Astrocyte of the cerebellum (primary cell): ENCODE measurements around the gene HMG20A.
"Not testable (repeated sequence)": the region's sequence is repeated elsewhere in the genome, so short reads cannot be mapped to it uniquely, and the experiment has no call there.

Source experiments
- DNase-seq: peaks from one replicate; pipeline ENCODE4 v3.0.0-alpha.2; 2011; ENCODE audit warnings: low read depth
- H3K4me3 ChIP-seq: 2 replicates; pipeline ENCODE4 v1.5.1; 2011; ENCODE audit warnings: mild to moderate bottlenecking, low read depth, low read length, moderate library complexity
- CTCF ChIP-seq: IDR thresholded peaks from 2 replicates; pipeline ENCODE4 v1.5.1; 2012; ENCODE audit warnings: low read length, low read depth, moderate library complexity, mild to moderate bottlenecking; ENCODE audit errors: missing control alignments
- in situ Hi-C: cut with HindIII; loops from 2 replicates; pipeline ENCODE4 v1.10.0; 2017; ENCODE audit warnings: low sequenced_read_pairs

Gene HMG20A

GRCh38 chr15:77393471-77393840, 27.2 kb upstream of the HMG20A start:
- TF ChIP-seq CTCF: no peak
- no peak for DNase-seq
- H3K4me3 ChIP-seq: no peak overlapping the region
- in situ Hi-C loops: no loop called here

- in situ Hi-C loops: no loop called here
- no peak for DNase-seq
- no peak overlapping the region for H3K4me3 ChIP-seq
- TF ChIP-seq CTCF: no peak
Measured at GRCh38 chr15:77395013-77395774, 25.5 kb upstream of the HMG20A start.

GRCh38 chr15:77396692-77397091, 24.0 kb upstream of the HMG20A start:
- DNase-seq: no peak
- TF ChIP-seq CTCF: no peak
- in situ Hi-C loops: no loop called here
- no peak overlapping the region for H3K4me3 ChIP-seq

- TF ChIP-seq CTCF: no peak
- in situ Hi-C loops: no loop called here
- no peak for DNase-seq
- H3K4me3 ChIP-seq: no peak overlapping the region
Measured at GRCh38 chr15:77398927-77399326, 21.8 kb upstream of the HMG20A start.

GRCh38 chr15:77400258-77400657, 20.4 kb upstream of the HMG20A start:
- DNase-seq: no peak
- H3K4me3 ChIP-seq: no peak overlapping the region
- TF ChIP-seq CTCF: no peak
- in situ Hi-C loops: no loop called here

- H3K4me3 ChIP-seq: no peak overlapping the region
- no peak for DNase-seq
- no peak for TF ChIP-seq CTCF
- in situ Hi-C loops: no loop called here
Measured at GRCh38 chr15:77402740-77403379, 17.8 kb upstream of the HMG20A start.

GRCh38 chr15:77406173-77406759, 14.4 kb upstream of the HMG20A start:
- DNase-seq, H3K4me3 ChIP-seq, in situ Hi-C loops: not testable (repeated sequence)
